Psoas muscle (tissue), 8 donors: ENCODE data around the gene ITGA11. TPM values are rescaled to one million over a fixed set of nuclear protein-coding genes. Genes with fewer than 3 reads are reported as not detected.

Experiments
- ATAC-seq, 4 donors: fragments of 200-7000 bp; cut with Tn5 transposase; one replicate each; pipeline ENCODE4 v1.9.1; 2020; ENCODE audit warnings: moderate library complexity in 3 of 4, mild to moderate bottlenecking in 2 of 4
- DNase-seq, 2 donors: peaks; one replicate each; pipeline ENCODE4 v3.0.0-alpha.2; 2020
- H3K27ac ChIP-seq: fragments of 200-600 bp; one replicate; pipeline ENCODE4 v1.8.0; 2022
- H3K27me3 ChIP-seq, 3 donors: fragments of 200-600 bp in 1 of 3; one replicate each; pipeline versions ENCODE4 v1.6.1 to v1.8.0; 2013 to 2022; ENCODE audit warnings: low read length in 2 of 3, mild to moderate bottlenecking in 2 of 3, moderate library complexity in 1 of 3; ENCODE audit not compliant: insufficient read depth in 3 of 3
- H3K36me3 ChIP-seq, 2 donors: fragments of 200-600 bp in 1 of 2; one replicate each; pipeline versions ENCODE4 v1.6.1 to v1.8.0; 2013 to 2022; ENCODE audit warnings: low read depth in 1 of 2, mild to moderate bottlenecking in 1 of 2, moderate library complexity in 1 of 2; ENCODE audit not compliant: insufficient read depth in 1 of 2
- H3K4me1 ChIP-seq: fragments of 200-600 bp; one replicate; pipeline ENCODE4 v1.8.0; 2022
- H3K4me3 ChIP-seq: fragments of 200-600 bp; one replicate; pipeline ENCODE4 v1.8.0; 2022; ENCODE audit warnings: mild to moderate bottlenecking
- H3K9me3 ChIP-seq: fragments of 200-600 bp; one replicate; pipeline ENCODE4 v1.8.0; 2022
- WGBS, 3 donors: extraction: QIAGEN DNeasy Blood & Tissue Kit; methylation state at CpG; one replicate each; pipeline versions ENCODE4 v1.1.6 to v1.1.7; 2013; 5-methylcytosine and 5-hydroxymethylcytosine counted together
- intact Hi-C, 2 donors: fragments of 100-400 bp; cut with DNase I; formaldehyde crosslinking; loops; one replicate each; pipeline versions ENCODE4 v1.11.0 to v1.14.2; 2022
- polyA plus RNA-seq, 3 donors: library from polyadenylated mRNA; stranded (reverse); fragments of 200-250 nt; gene quantifications; one replicate each; pipeline ENCODE4 v1.2.3, GENCODE V29; 2013
- total RNA-seq, 4 donors: library from RNA; stranded (reverse); fragmentation: NEBNext Ultra II Directional in 2 of 4; extraction: Animal tissue kit (Norgen Biotek cat#: 25700) in 2 of 4; gene quantifications; one replicate each; pipeline versions ENCODE4 v1.2.1 to v1.2.4, GENCODE V29; 2021 to 2023
- TF ChIP-seq, protein P1 (sequence below): fragments of 200-600 bp; IDR thresholded peaks from one replicate; pipeline ENCODE4 v1.8.0; 2022; ENCODE audit warnings: antibody characterized with exemption
- donor health status: healthy with polysubstance abuse.
- donor health status: DM: no; HTN: no; CAD: no; lungs with moderate emphysema.
- donor health status: Bipolar disorder and iron deficiency.
- donor health status: healthy.
- donor health status: DM: yes; HTN: yes; CAD: no.
- donor health status: DM: no; HTN: no; CAD: no.
- donor health status: DM: no; HTN: no; CAD: no.
- donor health status: DM: yes; HTN: yes; CAD: no.

The ITGA11 gene
- total and polyA plus RNA-seq, 7 donors = 0.10 to 7.9 (median 0.97) TPM

DNA sequence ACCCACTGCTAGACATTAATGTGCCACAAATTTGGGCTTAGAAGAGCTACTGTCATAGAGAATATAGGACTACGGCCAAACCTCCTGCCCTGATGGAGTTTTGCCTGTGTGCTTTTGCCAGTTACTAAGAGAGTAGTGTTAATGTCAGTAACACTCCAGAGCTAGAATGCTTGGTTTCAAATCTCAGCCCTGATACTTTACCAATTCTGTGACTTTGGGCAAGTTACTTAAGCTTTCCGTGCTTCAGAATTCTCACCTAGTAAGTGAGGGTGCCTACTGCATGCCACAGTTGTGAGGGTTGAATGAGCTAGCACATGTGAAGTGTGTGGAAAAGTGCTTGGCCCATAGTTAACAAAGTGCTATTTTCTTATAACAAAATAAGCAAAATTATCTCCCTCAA is 10.9 kb upstream of the ITGA11 start:
- no peaks in the 10 kb centered on the region for H3K9me3 ChIP-seq
- WGBS, 3 donors = 85 to 91% (median 87%) methylated on average over 2 of the region's 2 CpGs
- TF ChIP-seq, protein P1, sequence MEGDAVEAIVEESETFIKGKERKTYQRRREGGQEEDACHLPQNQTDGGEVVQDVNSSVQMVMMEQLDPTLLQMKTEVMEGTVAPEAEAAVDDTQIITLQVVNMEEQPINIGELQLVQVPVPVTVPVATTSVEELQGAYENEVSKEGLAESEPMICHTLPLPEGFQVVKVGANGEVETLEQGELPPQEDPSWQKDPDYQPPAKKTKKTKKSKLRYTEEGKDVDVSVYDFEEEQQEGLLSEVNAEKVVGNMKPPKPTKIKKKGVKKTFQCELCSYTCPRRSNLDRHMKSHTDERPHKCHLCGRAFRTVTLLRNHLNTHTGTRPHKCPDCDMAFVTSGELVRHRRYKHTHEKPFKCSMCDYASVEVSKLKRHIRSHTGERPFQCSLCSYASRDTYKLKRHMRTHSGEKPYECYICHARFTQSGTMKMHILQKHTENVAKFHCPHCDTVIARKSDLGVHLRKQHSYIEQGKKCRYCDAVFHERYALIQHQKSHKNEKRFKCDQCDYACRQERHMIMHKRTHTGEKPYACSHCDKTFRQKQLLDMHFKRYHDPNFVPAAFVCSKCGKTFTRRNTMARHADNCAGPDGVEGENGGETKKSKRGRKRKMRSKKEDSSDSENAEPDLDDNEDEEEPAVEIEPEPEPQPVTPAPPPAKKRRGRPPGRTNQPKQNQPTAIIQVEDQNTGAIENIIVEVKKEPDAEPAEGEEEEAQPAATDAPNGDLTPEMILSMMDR = no peak

DNA sequence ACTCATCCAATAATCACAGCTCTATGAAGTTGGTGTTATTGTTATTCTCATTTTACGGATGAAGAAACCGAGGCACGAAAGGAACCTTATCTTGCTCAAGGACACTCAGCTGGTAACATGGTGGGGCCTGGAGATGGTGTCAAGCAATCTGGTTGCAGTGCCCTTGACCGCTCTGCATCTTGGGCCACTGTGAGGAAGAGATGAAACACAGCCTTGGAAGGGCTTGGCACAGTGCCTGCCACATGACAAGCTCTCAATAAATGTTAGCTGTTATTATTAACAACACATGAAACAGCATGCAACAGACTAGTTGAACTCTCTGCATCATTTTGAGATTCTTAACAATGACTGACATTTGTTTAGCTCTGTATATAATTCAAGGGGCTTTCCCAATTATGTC is 10.1 kb upstream of the ITGA11 start:
- DNase-seq = peak in 1 of 2 donors; percentile 58
- no peak for ATAC-seq

More for the DNA sequence above, 10.9 kb upstream of the ITGA11 start:
- H3K4me3 ChIP-seq = no peak overlapping the region
- no peaks in the 10 kb centered on the region for H3K4me1 ChIP-seq
- ATAC-seq = no peak
- H3K27ac ChIP-seq = no peak overlapping the region
- no peaks in the 10 kb centered on the region for H3K36me3 ChIP-seq
- peaks cover 0 to 13% (median 1%) of the 10 kb centered on the region in 3 donors for H3K27me3 ChIP-seq
- intact Hi-C loops = no loop called here
- no peak for DNase-seq

DNA sequence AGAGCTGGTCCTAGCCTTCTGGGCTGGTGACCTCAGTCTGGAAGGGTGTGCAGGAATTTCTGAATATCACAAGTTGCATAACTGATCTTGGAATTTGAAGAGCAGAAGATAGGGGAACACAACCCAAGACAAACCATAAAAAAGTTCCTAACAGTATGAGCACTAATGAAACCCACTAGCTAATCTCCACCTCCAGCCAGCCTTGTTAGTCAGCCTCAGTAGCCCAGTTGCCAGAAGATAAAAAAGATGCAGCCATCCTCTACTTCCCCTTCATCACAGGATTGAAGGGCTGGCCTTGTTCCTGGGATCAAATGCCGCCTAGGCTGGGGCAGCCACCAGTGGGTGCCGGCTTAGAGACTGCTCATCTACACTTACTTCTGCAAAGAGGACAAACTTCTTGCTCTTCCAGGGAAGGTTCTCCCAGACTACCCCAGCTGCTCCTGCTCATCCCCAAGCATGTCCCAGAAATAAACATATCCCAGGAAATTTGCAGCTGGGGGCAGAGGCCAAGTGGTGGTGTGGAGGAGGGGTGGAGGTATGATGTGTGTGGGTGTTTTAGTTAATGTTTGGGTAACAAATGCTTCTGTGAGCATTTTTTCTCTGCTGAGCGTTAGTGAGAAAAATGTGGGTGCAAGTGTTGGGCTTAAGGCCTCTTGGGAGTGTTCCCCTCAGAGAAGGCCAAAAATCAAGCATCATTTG is 9.2 kb upstream of the ITGA11 start:
- Histone ChIP-seq H3K9me3 (no peaks in the 10 kb centered on the region), H3K36me3 (no peaks in the 10 kb centered on the region), H3K27ac (no peak overlapping the region), H3K4me3 (no peak overlapping the region), H3K4me1 (no peaks in the 10 kb centered on the region), H3K27me3 (peaks cover 0 to 18% (median 2%) of the 10 kb centered on the region in 3 donors)
- 57 to 60% (median 59%) methylated on average over 3 of the region's 3 CpGs for WGBS, 3 donors
- no peak for ATAC-seq
- intact Hi-C loops = no loop called here
- no peak for DNase-seq
- TF ChIP-seq, protein P1 = no peak

More for the DNA sequence above, 10.1 kb upstream of the ITGA11 start:
- H3K4me3 ChIP-seq = no peak overlapping the region
- no peaks in the 10 kb centered on the region for H3K36me3 ChIP-seq
- no peaks in the 10 kb centered on the region for H3K9me3 ChIP-seq
- no peak overlapping the region for H3K27ac ChIP-seq
- 91 to 98% (median 96%) methylated on average over 4 of the region's 4 CpGs for WGBS, 3 donors
- H3K4me1 ChIP-seq = no peaks in the 10 kb centered on the region
- TF ChIP-seq, protein P1 = no peak
- intact Hi-C loops = no loop called here
- peaks cover 0 to 14% (median 2%) of the 10 kb centered on the region in 3 donors for H3K27me3 ChIP-seq

DNA sequence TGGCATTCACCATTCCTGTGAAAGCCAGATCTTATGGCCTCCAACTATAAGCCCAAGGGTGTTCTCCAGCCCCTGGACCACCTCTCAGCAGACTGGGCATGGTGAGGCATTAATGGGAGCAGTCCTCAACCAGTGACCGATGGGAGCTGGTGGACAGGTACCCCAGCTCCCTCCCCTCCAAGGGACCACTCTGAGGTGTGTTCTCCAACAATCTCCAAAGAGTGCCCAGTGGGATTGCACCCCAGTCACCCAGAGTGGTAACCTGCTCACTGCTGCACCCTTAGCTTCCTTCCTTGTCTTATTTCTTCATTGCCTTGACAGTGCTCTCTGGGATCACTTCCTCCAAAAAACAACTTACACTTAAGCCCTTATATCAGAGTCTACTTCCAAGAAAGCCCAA is 8.2 kb upstream of the ITGA11 start:
- H3K9me3 ChIP-seq = no peaks in the 10 kb centered on the region
- intact Hi-C loops = no loop called here
- H3K36me3 ChIP-seq = no peaks in the 10 kb centered on the region
- H3K27ac ChIP-seq = no peak overlapping the region
- no peaks in the 10 kb centered on the region for H3K4me1 ChIP-seq
- TF ChIP-seq, protein P1 = no peak
- no peak for DNase-seq
- WGBS, 3 donors = 94 to 100% (median 100%) methylated on average over 1 of the region's 1 CpG
- H3K4me3 ChIP-seq = no peak overlapping the region
- no peak for ATAC-seq
- peaks cover 0 to 18% (median 2%) of the 10 kb centered on the region in 3 donors for H3K27me3 ChIP-seq

DNA sequence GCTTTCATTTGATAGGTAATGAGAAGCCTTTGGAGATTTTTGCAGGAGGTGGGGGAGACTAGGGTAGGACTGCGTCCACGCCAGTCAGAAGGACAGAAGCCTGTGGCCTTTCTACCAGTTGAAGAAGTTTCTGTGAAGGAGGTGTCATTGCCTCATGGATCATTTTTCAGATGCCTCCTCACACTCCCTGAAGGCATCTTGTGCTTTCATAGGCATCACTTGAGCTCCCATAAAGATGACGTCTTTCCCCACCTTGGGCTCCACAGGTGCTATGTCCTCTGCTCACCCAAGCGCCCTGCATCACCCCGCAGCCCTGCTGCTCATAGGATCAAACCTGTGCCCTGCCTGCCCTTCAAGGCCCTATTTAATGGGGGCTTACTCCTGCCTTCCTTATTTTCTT is 7.5 kb upstream of the ITGA11 start:
- WGBS, 3 donors = 81 to 98% (median 82%) methylated on average over 5 of the region's 5 CpGs

More for the DNA sequence above, 7.5 kb upstream of the ITGA11 start:
- Histone ChIP-seq H3K36me3 (no peaks in the 10 kb centered on the region), H3K27ac (no peak overlapping the region), H3K27me3 (peaks cover 0 to 21% (median 2%) of the 10 kb centered on the region in 3 donors), H3K4me1 (no peaks in the 10 kb centered on the region), H3K4me3 (no peak overlapping the region), H3K9me3 (no peaks in the 10 kb centered on the region)
- TF ChIP-seq, protein P1 = no peak
- DNase-seq (no peak), ATAC-seq (no peak)
- intact Hi-C loops = no loop called here
